Measurements from ENCODE around the gene CPLX3.
A peak's percentile ranks its signal among the peaks of the same experiment; 100 is the strongest.

Gene CPLX3

GRCh38 chr15:74787251-74788041 lies 39.0 kb upstream of the CPLX3 start:
- Histone ChIP-seq H3K4me3 (peak overlapping the region in 5 of 7 experiments; percentile 5 to 21 (median 9)), H3K27ac (peak overlapping the region in 20 of 21 experiments; percentile 75 to 100 (median 91))

- H3K4me3 ChIP-seq = peak overlapping the region in 4 of 7 experiments; percentile 3 to 40 (median 20)
Observed at GRCh38 chr15:74788042-74788682, 38.3 kb upstream of the CPLX3 start.

GRCh38 chr15:74788683-74789151 lies 37.7 kb upstream of the CPLX3 start:
- Histone ChIP-seq H3K4me3 (peak overlapping the region; percentile 3 to 40 (median 18)), H3K27ac (peak overlapping the region in 20 of 21 experiments; percentile 51 to 100 (median 91))

More at GRCh38 chr15:74788042-74788682, 38.3 kb upstream of the CPLX3 start:
- peak overlapping the region in 20 of 21 experiments; percentile 51 to 100 (median 91) for H3K27ac ChIP-seq

GRCh38 chr15:74789171-74789631 lies 37.2 kb upstream of the CPLX3 start:
- Histone ChIP-seq H3K27ac (peak overlapping the region in 20 of 21 experiments; percentile 51 to 100 (median 91)), H3K4me3 (peak overlapping the region; percentile 3 to 40 (median 18))

GRCh38 chr15:74789741-74790079 lies 36.7 kb upstream of the CPLX3 start:
- H3K27ac ChIP-seq = peak overlapping the region in 20 of 21 experiments; percentile 55 to 100 (median 91)
- peak overlapping the region in 5 of 7 experiments; percentile 3 to 40 (median 21) for H3K4me3 ChIP-seq

GRCh38 chr15:74790080-74790916 lies 36.1 kb upstream of the CPLX3 start:
- peak overlapping the region in 2 of 7 experiments; percentile 23 to 40 for H3K4me3 ChIP-seq
- peak overlapping the region in 20 of 21 experiments; percentile 55 to 100 (median 91) for H3K27ac ChIP-seq

GRCh38 chr15:74791007-74791406 lies 35.4 kb upstream of the CPLX3 start:
- Histone ChIP-seq H3K4me3 (no peak overlapping the region), H3K27ac (peak overlapping the region in 17 of 21 experiments; percentile 55 to 100 (median 92))

GRCh38 chr15:74791667-74792066 lies 34.8 kb upstream of the CPLX3 start:
- H3K4me3 ChIP-seq = no peak overlapping the region

GRCh38 chr15:74792227-74793016 lies 34.0 kb upstream of the CPLX3 start:
- Histone ChIP-seq H3K4me3 (no peak overlapping the region), H3K27ac (peak overlapping the region in 17 of 21 experiments; percentile 2 to 100 (median 63))

More at GRCh38 chr15:74791667-74792066, 34.8 kb upstream of the CPLX3 start:
- peak overlapping the region in 12 of 21 experiments; percentile 9 to 100 (median 92) for H3K27ac ChIP-seq

GRCh38 chr15:74793135-74794028 lies 33.0 kb upstream of the CPLX3 start:
- no peak overlapping the region for H3K4me3 ChIP-seq
- H3K27ac ChIP-seq = peak overlapping the region in 19 of 21 experiments; percentile 2 to 100 (median 55)

GRCh38 chr15:74794248-74794969 lies 32.0 kb upstream of the CPLX3 start:
- peak overlapping the region in 13 of 21 experiments; percentile 1 to 100 (median 47) for H3K27ac ChIP-seq
- H3K4me3 ChIP-seq = no peak overlapping the region

GRCh38 chr15:74794970-74795349 lies 31.5 kb upstream of the CPLX3 start:
- H3K4me3 ChIP-seq = no peak overlapping the region
- H3K27ac ChIP-seq = peak overlapping the region in 12 of 21 experiments; percentile 1 to 100 (median 47)

GRCh38 chr15:74795966-74796625 lies 30.3 kb upstream of the CPLX3 start:
- no peak overlapping the region for H3K4me3 ChIP-seq
- H3K27ac ChIP-seq = peak overlapping the region in 3 of 21 experiments; percentile 27 to 100 (median 97)

GRCh38 chr15:74798388-74799254 lies 27.8 kb upstream of the CPLX3 start:
- Histone ChIP-seq H3K4me3 (no peak overlapping the region), H3K27ac (peak overlapping the region in 14 of 21 experiments; percentile 7 to 77 (median 70))

- Histone ChIP-seq H3K4me3 (no peak overlapping the region), H3K27ac (peak overlapping the region in 16 of 21 experiments; percentile 21 to 81 (median 70))
Observed at GRCh38 chr15:74799255-74799855, 27.1 kb upstream of the CPLX3 start.
